Nephron (organoid): ENCODE results near the gene ATM.
"Not testable (repeated sequence)": the region's sequence is repeated elsewhere in the genome, so short reads cannot be mapped to it uniquely, and the experiment has no call there.

ENCODE experiments used
- H3K27ac Mint-ChIP-seq, 3 experiments: 2 replicates each; pipeline ENCODE4 v1.8.0; 2020; ENCODE audit warnings: mixed read lengths in 3 of 3, mild to moderate bottlenecking in 2 of 3, moderate library complexity in 1 of 3
- H3K27me3 Mint-ChIP-seq: 2 replicates; pipeline ENCODE4 v1.8.0; 2021; ENCODE audit warnings: low read depth, mild to moderate bottlenecking, moderate library complexity, mixed read lengths
- H3K36me3 Mint-ChIP-seq: 2 replicates; pipeline ENCODE4 v1.8.0; 2020; ENCODE audit warnings: low read depth, mixed read lengths
- H3K4me1 Mint-ChIP-seq: 2 replicates; pipeline ENCODE4 v1.8.0; 2020; ENCODE audit warnings: mixed read lengths
- H3K4me3 Mint-ChIP-seq, 3 experiments: 2 replicates each; pipeline ENCODE4 v1.8.0; 2020; ENCODE audit warnings: mild to moderate bottlenecking in 3 of 3, mixed read lengths in 3 of 3, moderate library complexity in 2 of 3
- H3K9me3 Mint-ChIP-seq: 2 replicates; pipeline ENCODE4 v1.8.0; 2020; ENCODE audit warnings: mixed read lengths
- CTCF ChIP-seq, 3 experiments: fragments of 200-600 bp; sonication (generic); IDR thresholded peaks; one replicate each; pipeline ENCODE4 v1.5.0; 2021; ENCODE audit warnings: antibody characterized with exemption in 3 of 3; ENCODE audit not compliant: unreplicated experiment in 3 of 3

Gene ATM

DNA sequence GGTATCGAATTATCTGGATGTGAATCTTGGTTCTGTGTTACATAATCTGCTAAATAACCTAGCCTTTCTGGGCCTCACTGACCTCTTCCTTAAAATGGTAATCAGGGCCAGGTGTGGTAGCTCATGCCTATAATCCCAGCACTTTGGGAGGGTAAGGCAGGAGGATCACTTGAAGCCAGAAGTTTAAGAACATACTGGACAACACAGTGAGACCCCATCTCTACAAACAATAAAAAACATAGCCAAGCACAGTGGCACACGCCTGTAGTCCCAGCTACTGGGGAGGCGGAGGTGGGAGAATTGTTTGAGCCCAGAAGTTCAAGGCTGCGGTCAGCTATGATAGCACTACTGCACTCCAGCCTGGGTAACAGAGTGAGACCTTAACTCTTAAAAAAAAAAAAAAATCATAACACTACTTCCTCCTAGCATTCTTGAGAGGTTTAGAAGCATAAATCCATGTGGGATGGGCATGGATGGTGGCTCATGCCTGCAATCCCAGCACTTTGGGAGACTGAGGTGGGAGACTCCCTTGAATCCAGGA, 171.9 kb downstream of the ATM start:
- Mint-ChIP-seq H3K27ac (no peak overlapping the region), H3K27me3 (no peaks in the 10 kb centered on the region), H3K4me1 (no peaks in the 10 kb centered on the region), H3K4me3 (no peak overlapping the region), H3K36me3 (no peaks in the 10 kb centered on the region), H3K9me3 (no peaks in the 10 kb centered on the region)
- TF ChIP-seq CTCF (IDR thresholded peaks at IDR 0.05; ENCODE audit: unreplicated experiment in 3 of 3): no peak

GRCh38 chr11:108396672-108397071, 173.8 kb downstream of the ATM start:
- H3K27me3 Mint-ChIP-seq, H3K9me3 Mint-ChIP-seq, H3K36me3 Mint-ChIP-seq, H3K4me3 Mint-ChIP-seq, H3K27ac Mint-ChIP-seq, H3K4me1 Mint-ChIP-seq: not testable (repeated sequence)

DNA sequence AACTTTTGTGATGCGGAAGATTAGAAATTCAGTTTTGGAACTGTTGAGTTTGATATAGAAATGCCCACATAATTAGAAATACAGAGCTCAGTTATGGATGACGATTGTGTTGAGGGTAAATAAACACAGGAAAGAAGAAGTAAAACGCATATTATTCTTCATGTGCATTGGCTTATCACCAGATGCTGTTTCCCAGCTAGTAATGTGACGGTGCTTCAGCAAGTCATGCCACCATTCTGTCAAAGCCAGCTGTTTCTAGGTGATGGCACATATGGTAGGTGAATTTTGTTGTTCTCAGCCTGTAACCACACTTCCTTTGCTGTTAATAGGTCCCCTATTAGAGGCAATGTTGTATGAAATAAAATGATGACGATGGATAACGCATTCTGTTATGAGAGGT, 175.6 kb downstream of the ATM start:
- H3K27ac Mint-ChIP-seq: no peak overlapping the region
- H3K9me3 Mint-ChIP-seq: no peaks in the 10 kb centered on the region
- H3K4me3 Mint-ChIP-seq: no peak overlapping the region
- no peak for TF ChIP-seq CTCF (IDR thresholded peaks at IDR 0.05; ENCODE audit: unreplicated experiment in 3 of 3)
- no peaks in the 10 kb centered on the region for H3K27me3 Mint-ChIP-seq
- H3K4me1 Mint-ChIP-seq: peaks cover 9% of the 10 kb centered on the region
- no peaks in the 10 kb centered on the region for H3K36me3 Mint-ChIP-seq

DNA sequence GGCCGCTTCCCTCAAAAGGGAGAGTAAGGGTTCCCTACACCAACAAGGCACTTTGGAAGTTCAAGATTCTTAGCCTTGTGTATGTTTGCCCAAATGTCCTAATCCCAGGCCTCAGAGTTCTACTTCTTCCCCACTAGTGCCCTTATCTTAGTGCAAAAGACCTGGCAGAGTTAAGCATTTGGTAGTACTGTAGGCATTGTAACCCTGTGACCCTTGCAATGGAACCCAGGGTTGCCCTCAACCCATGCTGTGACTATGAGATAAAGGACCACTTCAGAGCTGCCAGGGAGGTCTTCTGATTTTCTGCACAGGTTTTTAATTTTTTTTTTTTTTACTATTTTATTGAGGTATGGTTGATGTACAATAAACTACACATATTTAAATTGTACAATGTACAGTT, 179.4 kb downstream of the ATM start:
- no peak for TF ChIP-seq CTCF (IDR thresholded peaks at IDR 0.05; ENCODE audit: unreplicated experiment in 3 of 3)
- Mint-ChIP-seq H3K4me1 (peaks cover 9% of the 10 kb centered on the region), H3K27ac (peak overlapping the region; percentile 88 to 97 (median 94)), H3K36me3 (no peaks in the 10 kb centered on the region), H3K27me3 (no peaks in the 10 kb centered on the region), H3K4me3 (no peak overlapping the region), H3K9me3 (no peaks in the 10 kb centered on the region)

DNA sequence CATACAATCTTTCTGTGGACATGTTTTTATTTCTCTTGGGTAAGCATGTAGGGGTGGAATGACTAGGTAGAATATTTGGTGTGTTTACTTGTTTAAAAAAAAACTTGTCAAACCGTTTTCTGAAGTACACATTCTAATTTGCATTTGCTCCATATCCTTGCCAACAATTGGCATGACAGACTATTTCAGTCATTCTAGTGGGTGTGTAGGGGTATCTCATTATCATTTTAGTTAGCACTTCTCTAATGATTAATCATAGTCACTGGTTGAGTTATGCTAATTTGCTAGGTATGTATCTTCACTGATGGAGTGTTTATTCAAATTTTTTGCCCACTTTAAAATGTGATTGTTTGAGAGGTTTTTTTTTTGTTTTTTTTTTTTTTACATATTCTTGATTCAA, 180.2 kb downstream of the ATM start:
- TF ChIP-seq CTCF (IDR thresholded peaks at IDR 0.05; ENCODE audit: unreplicated experiment in 3 of 3): no peak
- Mint-ChIP-seq H3K9me3 (no peaks in the 10 kb centered on the region), H3K27ac (peak overlapping the region; percentile 0 to 97 (median 88)), H3K36me3 (no peaks in the 10 kb centered on the region), H3K4me1 (peaks cover 9% of the 10 kb centered on the region), H3K4me3 (no peak overlapping the region), H3K27me3 (no peaks in the 10 kb centered on the region)

- H3K27me3 Mint-ChIP-seq: no peaks in the 10 kb centered on the region
- no peak overlapping the region for H3K4me3 Mint-ChIP-seq
- no peaks in the 10 kb centered on the region for H3K9me3 Mint-ChIP-seq
- H3K4me1 Mint-ChIP-seq: peaks cover 9% of the 10 kb centered on the region
- H3K36me3 Mint-ChIP-seq: no peaks in the 10 kb centered on the region
- H3K27ac Mint-ChIP-seq: peak overlapping the region in 1 of 3 experiments; percentile 20
- TF ChIP-seq CTCF (IDR thresholded peaks at IDR 0.05; ENCODE audit: unreplicated experiment in 3 of 3): no peak
Measured at GRCh38 chr11:108405706-108406105, 182.8 kb downstream of the ATM start.
